ENCODE data around the gene WWOX.

DNA sequence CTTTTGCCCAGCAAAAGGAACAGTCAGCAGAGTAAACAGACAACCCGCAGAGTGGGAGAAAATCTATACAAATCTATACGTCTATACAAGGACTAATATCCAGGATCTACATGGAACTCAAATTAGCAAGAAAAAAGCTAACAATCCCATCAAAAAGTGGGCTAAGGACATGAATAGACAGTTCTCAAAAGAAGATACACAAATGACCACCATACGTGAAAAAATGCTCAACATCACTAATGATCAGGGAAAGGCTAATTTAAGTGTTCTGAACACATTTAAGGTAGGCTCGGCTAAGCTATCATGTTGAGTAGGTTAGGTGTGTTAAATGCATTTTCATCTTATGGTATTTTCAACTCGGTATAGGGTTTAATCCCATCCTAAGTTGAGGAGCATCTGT is 598.0 kb downstream of the WWOX start:
- TF ChIP-seq POLR2A (IDR thresholded peaks at IDR 0.05; ENCODE audit: low read length) (no peak), GATA1 (IDR thresholded peaks at IDR 0.05; ENCODE audit: low read depth, low read length) (no peak)
